Choroid plexus epithelial cell (primary cell): ENCODE measurements around the gene BIRC5.

Source experiments
- DNase-seq: peaks from one replicate; pipeline ENCODE4 v3.0.0-alpha.2; 2010; ENCODE audit warnings: low read depth
- H3K4me3 ChIP-seq: 2 replicates; pipeline ENCODE4 v1.5.1; 2011; ENCODE audit warnings: low read depth, mild to moderate bottlenecking, control low read depth, low read length, moderate library complexity
- CTCF ChIP-seq: conservative IDR thresholded peaks from 2 replicates; pipeline ENCODE4 v1.5.1; 2011; ENCODE audit warnings: low read depth, mild to moderate bottlenecking, control low read depth, inconsistent platforms, low read length, moderate library complexity

Gene BIRC5

GRCh38 chr17:78241277-78242023, 27.4 kb downstream of the BIRC5 start:
- no peak for TF ChIP-seq CTCF
- DNase-seq: peak; percentile 67
- no peak overlapping the region for H3K4me3 ChIP-seq

- no peak for DNase-seq
- no peak overlapping the region for H3K4me3 ChIP-seq
- TF ChIP-seq CTCF: no peak
These were observed 28.1 kb downstream of the BIRC5 start for GRCh38 chr17:78242024-78242742.

- DNase-seq: no peak
- H3K4me3 ChIP-seq: no peak overlapping the region
- no peak for TF ChIP-seq CTCF
These were observed 33.3 kb downstream of the BIRC5 start for GRCh38 chr17:78247304-78247703.

GRCh38 chr17:78248051-78248914, 34.2 kb downstream of the BIRC5 start:
- DNase-seq: no peak
- TF ChIP-seq CTCF: no peak
- H3K4me3 ChIP-seq: no peak overlapping the region

- H3K4me3 ChIP-seq: no peak overlapping the region
- no peak for DNase-seq
- TF ChIP-seq CTCF: no peak
These were observed 35.2 kb downstream of the BIRC5 start for GRCh38 chr17:78249074-78249817.

GRCh38 chr17:78249818-78250806, 36.1 kb downstream of the BIRC5 start:
- H3K4me3 ChIP-seq: peak overlapping the region; percentile 33
- TF ChIP-seq CTCF: no peak
- DNase-seq: no peak
